HAP-1 (cell line): Measurements from ENCODE around the gene FNIP2.
"Not testable (repeated sequence)": the region's sequence is repeated elsewhere in the genome, so short reads cannot be mapped to it uniquely, and the experiment has no call there.

Experiments used
- DNase-seq, 2 experiments: peaks; one replicate each; pipeline ENCODE4 v3.0.0-alpha.2; 2016 to 2020; ENCODE audit warnings: low spot score in 2 of 2
- H3K27me3 ChIP-seq: fragments of 250-450 bp; sonication (Bioruptor Pico); 2 replicates; pipeline ENCODE4 v1.5.1; 2020; ENCODE audit warnings: low read depth, mild to moderate bottlenecking, moderate library complexity
- H3K36me3 ChIP-seq: fragments of 250-450 bp; sonication (Bioruptor Pico); replicated peaks from 2 replicates; pipeline ENCODE4 v1.5.1; 2020; ENCODE audit warnings: mild to moderate bottlenecking
- H3K4me1 ChIP-seq: fragments of 250-450 bp; sonication (Bioruptor Pico); 2 replicates; pipeline ENCODE4 v1.5.1; 2020; ENCODE audit warnings: mild to moderate bottlenecking
- H3K4me3 ChIP-seq: fragments of 250-450 bp; sonication (Bioruptor Pico); 2 replicates; pipeline ENCODE4 v1.5.1; 2020; ENCODE audit warnings: mild to moderate bottlenecking, moderate library complexity
- H3K9me3 ChIP-seq: fragments of 250-450 bp; sonication (Bioruptor Pico); 2 replicates; pipeline ENCODE4 v1.5.1; 2020; ENCODE audit warnings: mild to moderate bottlenecking, moderate library complexity
- in situ Hi-C: fragments of 300-500 bp; cut with MboI; formaldehyde crosslinking; loops from 3 replicates; pipeline ENCODE4 v1.14.3; 2020; ENCODE audit warnings: low sequenced_read_pairs, inconsistent platforms, mixed read lengths

Gene FNIP2

DNA sequence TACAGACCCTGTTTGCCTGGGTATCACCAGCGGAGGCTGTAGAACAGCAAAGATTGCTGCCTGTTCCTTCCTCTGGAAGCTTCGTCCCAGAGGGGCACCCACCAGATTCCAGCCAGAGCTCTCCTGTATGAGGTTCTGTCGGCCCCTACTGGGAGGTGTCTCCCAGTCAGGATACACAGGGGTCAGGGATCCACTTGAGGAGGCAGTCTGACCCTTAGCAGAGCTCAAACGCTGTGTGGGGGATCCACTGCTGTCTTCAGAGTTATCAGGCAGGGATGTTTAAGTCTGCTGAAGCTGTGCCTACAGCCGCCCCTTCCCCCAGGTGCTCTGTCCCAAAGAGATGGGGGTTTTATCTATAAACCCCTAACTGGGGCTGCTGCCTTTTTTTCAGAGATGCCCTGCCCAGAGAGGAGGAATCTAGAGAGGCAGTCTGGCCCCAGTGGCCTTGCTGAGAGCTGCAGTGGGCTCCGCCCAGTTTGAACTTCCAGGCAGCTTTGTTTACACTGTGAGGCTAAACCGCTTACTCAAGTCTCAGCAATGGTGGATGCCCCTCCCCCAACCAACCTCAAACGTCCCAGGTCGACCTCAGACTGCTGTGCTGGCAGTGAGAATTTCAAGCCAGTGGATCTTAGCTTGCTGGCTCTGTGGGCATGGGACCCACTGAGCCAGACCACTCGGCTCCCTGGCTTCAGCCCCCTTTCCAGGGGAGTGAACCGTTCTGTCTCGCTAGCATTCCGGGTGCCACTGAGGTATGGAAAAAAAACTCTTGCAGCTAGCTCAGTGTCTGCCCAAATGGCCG lies 133.7 kb downstream of the FNIP2 start:
- H3K4me1 ChIP-seq, in situ Hi-C loops: not testable (repeated sequence)

DNA sequence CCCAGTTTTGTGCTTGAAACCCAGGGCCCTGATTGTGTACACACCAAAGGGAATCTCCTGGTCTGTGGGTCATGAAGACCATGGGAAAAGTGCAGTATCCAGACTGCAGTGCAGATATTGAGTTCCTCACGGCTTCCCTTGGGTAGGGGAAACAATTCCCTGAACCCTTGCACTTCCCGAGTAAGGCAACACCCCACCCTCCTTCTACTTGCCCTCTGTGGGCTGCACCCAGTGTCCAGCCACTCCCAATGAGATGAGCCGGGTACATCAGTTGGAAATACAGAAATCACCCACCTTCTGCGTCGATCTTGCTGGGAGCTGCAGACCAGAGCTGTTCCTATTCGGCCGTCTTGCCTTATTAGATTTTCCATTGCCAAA lies 134.2 kb downstream of the FNIP2 start:
- Histone ChIP-seq H3K4me3 (no peak overlapping the region), H3K9me3 (no peaks in the 10 kb centered on the region), H3K4me1 (peaks cover 8% of the 10 kb centered on the region), H3K27me3 (no peaks in the 10 kb centered on the region), H3K36me3 (no peaks in the 10 kb centered on the region; the same call in 1 of the 2 replicates)
- in situ Hi-C loops: no loop called here
- DNase-seq: no peak

More for the DNA sequence above, 133.7 kb downstream of the FNIP2 start:
- H3K9me3 ChIP-seq, H3K36me3 ChIP-seq, H3K4me3 ChIP-seq, H3K27me3 ChIP-seq: not testable (repeated sequence)
- DNase-seq: peak; percentile 47 to 82

GRCh38 chr4:158903472-158904043 lies 134.7 kb downstream of the FNIP2 start:
- H3K36me3 ChIP-seq: no peaks in the 10 kb centered on the region; the same call in 1 of the 2 replicates
- H3K4me1 ChIP-seq: peaks cover 8% of the 10 kb centered on the region
- H3K27me3 ChIP-seq: no peaks in the 10 kb centered on the region
- H3K4me3 ChIP-seq: no peak overlapping the region
- no peaks in the 10 kb centered on the region for H3K9me3 ChIP-seq
- DNase-seq: no peak
- in situ Hi-C loops: no loop called here

DNA sequence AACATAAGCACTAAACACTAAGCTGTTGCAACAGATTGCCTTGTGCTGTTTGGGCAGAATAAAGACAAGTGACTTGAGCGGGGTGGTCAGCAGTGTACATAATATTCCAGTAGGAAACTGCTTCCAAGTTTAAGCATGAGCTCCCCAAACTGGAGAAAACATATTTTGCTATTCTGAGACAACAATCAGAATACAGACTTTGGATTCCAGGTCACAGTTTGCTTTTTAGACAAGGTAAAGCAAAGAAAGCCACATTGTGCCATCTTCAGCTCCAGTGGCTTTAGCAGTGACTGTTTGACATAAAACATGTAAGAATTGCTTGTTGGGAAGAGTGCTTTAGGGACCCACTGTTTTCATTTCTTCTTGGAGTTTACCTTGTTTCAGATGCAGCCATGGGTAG lies 136.0 kb downstream of the FNIP2 start:
- Histone ChIP-seq H3K4me3 (no peak overlapping the region), H3K4me1 (peaks cover 8% of the 10 kb centered on the region), H3K9me3 (no peaks in the 10 kb centered on the region), H3K36me3 (no peaks in the 10 kb centered on the region; the same call in 1 of the 2 replicates), H3K27me3 (no peaks in the 10 kb centered on the region)
- in situ Hi-C loops: no loop called here
- no peak for DNase-seq

DNA sequence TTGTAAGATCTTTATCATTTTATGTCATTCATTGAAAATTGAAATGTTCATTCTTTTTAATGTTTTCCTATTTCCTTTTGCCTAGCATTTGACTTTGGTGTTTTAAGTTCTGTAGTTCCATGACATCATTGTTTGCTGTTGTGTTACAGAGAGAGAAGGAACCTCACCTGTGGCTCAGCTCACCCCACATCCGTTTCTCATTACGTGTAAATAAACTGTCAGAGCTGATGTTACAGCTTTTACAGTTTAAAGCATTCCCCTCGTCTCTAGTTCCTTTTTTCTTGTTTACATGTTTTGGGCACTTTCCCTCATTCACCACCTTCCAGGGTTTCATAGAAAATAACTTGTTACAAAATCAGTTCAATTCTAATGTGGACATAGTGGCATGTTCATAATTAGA lies 137.2 kb downstream of the FNIP2 start:
- no peak overlapping the region for H3K4me3 ChIP-seq
- H3K27me3 ChIP-seq: no peaks in the 10 kb centered on the region
- in situ Hi-C loops: no loop called here
- DNase-seq: no peak
- no peaks in the 10 kb centered on the region; the same call in 1 of the 2 replicates for H3K36me3 ChIP-seq
- peaks cover 8% of the 10 kb centered on the region for H3K4me1 ChIP-seq
- no peaks in the 10 kb centered on the region for H3K9me3 ChIP-seq

DNA sequence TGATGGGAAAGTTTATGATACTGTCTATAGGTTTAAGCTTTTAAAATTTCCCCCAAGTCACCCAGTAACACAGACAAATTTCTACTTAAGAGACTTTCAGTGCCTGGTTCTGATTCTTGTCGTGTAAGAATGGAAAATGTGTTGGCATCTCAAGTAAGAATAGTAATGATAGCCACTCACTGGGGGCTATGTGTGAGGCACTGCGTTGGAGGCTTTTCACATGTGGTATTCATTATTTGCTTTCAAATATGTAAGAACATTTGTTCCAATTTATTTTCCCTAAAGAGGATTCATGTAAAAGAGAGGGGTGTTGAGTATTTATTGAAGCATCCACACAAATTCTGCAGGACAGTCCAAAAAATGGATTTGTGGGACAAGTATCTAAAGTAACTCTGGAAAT lies 143.6 kb downstream of the FNIP2 start:
- no peaks in the 10 kb centered on the region for H3K27me3 ChIP-seq
- no peak for DNase-seq
- H3K4me3 ChIP-seq: no peak overlapping the region
- peaks cover 2% of the 10 kb centered on the region for H3K4me1 ChIP-seq
- in situ Hi-C loops: no loop called here
- no peaks in the 10 kb centered on the region for H3K9me3 ChIP-seq
- H3K36me3 ChIP-seq: no peaks in the 10 kb centered on the region

GRCh38 chr4:158912806-158913205 lies 144.0 kb downstream of the FNIP2 start:
- DNase-seq: no peak
- no peaks in the 10 kb centered on the region for H3K27me3 ChIP-seq
- H3K4me3 ChIP-seq: no peak overlapping the region
- in situ Hi-C loops: no loop called here
- H3K36me3 ChIP-seq: no peaks in the 10 kb centered on the region
- no peaks in the 10 kb centered on the region for H3K9me3 ChIP-seq
- peaks cover 2% of the 10 kb centered on the region for H3K4me1 ChIP-seq

- H3K4me1 ChIP-seq: peaks cover 2% of the 10 kb centered on the region
- no peaks in the 10 kb centered on the region for H3K9me3 ChIP-seq
- no peaks in the 10 kb centered on the region for H3K27me3 ChIP-seq
- in situ Hi-C loops: no loop called here
- H3K36me3 ChIP-seq: no peaks in the 10 kb centered on the region
- no peak for DNase-seq
- no peak overlapping the region for H3K4me3 ChIP-seq
These were observed 144.9 kb downstream of the FNIP2 start for GRCh38 chr4:158913766-158914165.

- H3K9me3 ChIP-seq: no peaks in the 10 kb centered on the region
- no peak overlapping the region for H3K4me3 ChIP-seq
- DNase-seq: peak in 1 of 2 experiments; percentile 14
- no peaks in the 10 kb centered on the region for H3K27me3 ChIP-seq
- in situ Hi-C loops: no loop called here
- no peaks in the 10 kb centered on the region for H3K36me3 ChIP-seq
- H3K4me1 ChIP-seq: peaks cover 2% of the 10 kb centered on the region
These were observed 145.4 kb downstream of the FNIP2 start for GRCh38 chr4:158914218-158914617.

DNA sequence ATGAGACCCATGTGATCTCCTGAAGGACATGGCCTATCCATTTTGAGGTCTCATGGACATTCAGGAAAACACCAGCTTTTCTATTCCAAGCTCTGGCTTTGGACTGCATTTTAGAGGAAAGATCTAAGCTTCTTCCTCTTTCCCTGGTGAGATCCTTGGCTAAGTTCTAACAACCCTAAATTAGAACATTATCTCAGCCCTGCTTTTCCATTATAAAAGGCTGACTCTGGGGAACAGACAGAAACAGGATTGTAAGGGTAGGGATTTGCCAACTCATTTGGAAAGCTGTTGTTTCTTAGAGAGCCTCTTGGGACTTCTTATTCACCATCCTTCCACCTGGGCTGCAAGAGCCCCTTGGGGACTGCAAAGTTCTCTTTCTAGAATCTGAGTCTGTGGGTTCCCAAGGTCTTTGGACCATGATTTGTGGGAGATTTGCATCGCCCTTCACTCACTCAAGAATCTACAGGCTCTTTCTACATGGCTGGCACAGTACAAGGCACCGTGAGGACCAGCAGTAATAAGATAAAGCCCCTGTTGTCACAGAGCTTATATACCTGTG lies 146.9 kb downstream of the FNIP2 start:
- no peaks in the 10 kb centered on the region for H3K36me3 ChIP-seq
- no peak for DNase-seq
- no peak overlapping the region for H3K4me3 ChIP-seq
- no peaks in the 10 kb centered on the region for H3K9me3 ChIP-seq
- H3K4me1 ChIP-seq: peaks cover 2% of the 10 kb centered on the region
- H3K27me3 ChIP-seq: no peaks in the 10 kb centered on the region
- in situ Hi-C loops: no loop called here

- H3K4me1 ChIP-seq, H3K36me3 ChIP-seq, DNase-seq, in situ Hi-C loops, H3K27me3 ChIP-seq, H3K4me3 ChIP-seq, H3K9me3 ChIP-seq: not testable (repeated sequence)
These were observed 151.7 kb downstream of the FNIP2 start for GRCh38 chr4:158920452-158920996.

DNA sequence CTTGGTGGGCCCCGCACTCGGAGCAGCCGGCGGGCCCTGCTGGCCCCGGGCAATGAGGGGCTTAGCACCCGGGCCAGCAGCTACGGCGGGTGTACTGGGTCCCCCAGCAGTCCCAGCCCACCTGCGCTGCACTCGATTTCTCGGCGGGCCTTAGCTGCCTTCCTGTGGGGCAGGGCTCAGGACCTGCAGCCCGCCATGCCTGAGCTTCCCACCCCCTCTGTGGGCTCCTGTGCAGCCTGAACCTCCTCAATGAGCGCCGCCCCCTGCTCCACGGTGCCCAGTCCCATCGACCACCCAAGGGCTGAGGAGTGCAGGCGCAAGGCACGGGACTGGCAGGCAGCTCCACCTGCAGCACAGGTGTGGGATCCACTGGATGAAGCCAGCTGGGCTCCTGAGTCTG lies 158.9 kb downstream of the FNIP2 start:
- H3K9me3 ChIP-seq, H3K36me3 ChIP-seq, H3K4me3 ChIP-seq, in situ Hi-C loops, DNase-seq, H3K4me1 ChIP-seq, H3K27me3 ChIP-seq: not testable (repeated sequence)

GRCh38 chr4:158929939-158930638 lies 161.3 kb downstream of the FNIP2 start:
- Histone ChIP-seq H3K9me3 (no peaks in the 10 kb centered on the region; the same call in 1 of the 2 replicates), H3K4me1 (no peaks in the 10 kb centered on the region), H3K27me3 (no peaks in the 10 kb centered on the region), H3K36me3 (no peaks in the 10 kb centered on the region), H3K4me3 (no peak overlapping the region)
- DNase-seq: no peak
- in situ Hi-C loops: no loop called here

GRCh38 chr4:158930639-158930972 lies 161.8 kb downstream of the FNIP2 start:
- Histone ChIP-seq H3K36me3 (no peaks in the 10 kb centered on the region), H3K4me3 (no peak overlapping the region), H3K9me3 (no peaks in the 10 kb centered on the region; the same call in 1 of the 2 replicates), H3K27me3 (no peaks in the 10 kb centered on the region), H3K4me1 (no peaks in the 10 kb centered on the region)
- DNase-seq: no peak
- in situ Hi-C loops: no loop called here
